GM23338 (cell line): ENCODE data around the gene APBA1.

Experiments used
- EZH2 ChIP-seq: fragments of 200-600 bp; sonication (generic); IDR thresholded peaks from one replicate; pipeline ENCODE4 v1.8.0; 2017; ENCODE audit warnings: antibody characterized with exemption, mild to moderate bottlenecking, low read depth; ENCODE audit not compliant: unreplicated experiment
- EZH2phosphoT487 ChIP-seq: fragments of 200-600 bp; sonication (generic); IDR thresholded peaks from one replicate; pipeline ENCODE4 v1.8.1; 2018; ENCODE audit warnings: antibody characterized with exemption; ENCODE audit not compliant: unreplicated experiment
- NANOG ChIP-seq: IDR thresholded peaks from 2 replicates; pipeline ENCODE4 v1.6.1; 2016; ENCODE audit warnings: antibody characterized with exemption, borderline replicate concordance
- POLR2AphosphoS5 ChIP-seq: IDR thresholded peaks from 2 replicates; pipeline ENCODE4 v1.6.1; 2016; ENCODE audit warnings: antibody characterized with exemption, low read depth
- TF ChIP-seq, protein P1 (sequence below), 2 experiments: fragments of 200-600 bp in 1 of 2; sonication (generic) in 1 of 2; conservative IDR thresholded peaks; 2 replicates each; pipeline versions ENCODE4 v1.5.1 to v1.6.1; 2016 to 2017; ENCODE audit warnings: antibody characterized with exemption in 2 of 2, low read depth in 2 of 2, mild to moderate bottlenecking in 2 of 2, moderate library complexity in 1 of 2

DNA sequence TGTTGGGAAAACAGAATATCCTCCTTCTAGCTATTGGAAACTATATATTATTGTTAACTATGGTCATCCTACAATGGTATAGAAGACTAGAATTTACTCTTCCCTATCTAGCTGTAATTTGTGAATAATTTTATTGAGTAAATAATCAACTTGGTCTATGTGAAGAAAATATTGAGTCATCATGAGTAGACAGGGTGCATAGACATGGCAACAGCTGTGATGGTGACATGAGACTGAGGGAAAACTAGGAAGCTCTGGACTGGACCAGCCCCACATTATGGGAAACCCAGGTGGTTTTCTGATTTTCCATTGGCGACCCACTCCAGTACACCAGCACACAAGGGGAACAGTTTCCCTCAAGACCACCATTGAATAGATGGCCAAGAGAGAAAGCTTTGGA, 95.0 kb downstream of the APBA1 start:
- TF ChIP-seq, protein P1, sequence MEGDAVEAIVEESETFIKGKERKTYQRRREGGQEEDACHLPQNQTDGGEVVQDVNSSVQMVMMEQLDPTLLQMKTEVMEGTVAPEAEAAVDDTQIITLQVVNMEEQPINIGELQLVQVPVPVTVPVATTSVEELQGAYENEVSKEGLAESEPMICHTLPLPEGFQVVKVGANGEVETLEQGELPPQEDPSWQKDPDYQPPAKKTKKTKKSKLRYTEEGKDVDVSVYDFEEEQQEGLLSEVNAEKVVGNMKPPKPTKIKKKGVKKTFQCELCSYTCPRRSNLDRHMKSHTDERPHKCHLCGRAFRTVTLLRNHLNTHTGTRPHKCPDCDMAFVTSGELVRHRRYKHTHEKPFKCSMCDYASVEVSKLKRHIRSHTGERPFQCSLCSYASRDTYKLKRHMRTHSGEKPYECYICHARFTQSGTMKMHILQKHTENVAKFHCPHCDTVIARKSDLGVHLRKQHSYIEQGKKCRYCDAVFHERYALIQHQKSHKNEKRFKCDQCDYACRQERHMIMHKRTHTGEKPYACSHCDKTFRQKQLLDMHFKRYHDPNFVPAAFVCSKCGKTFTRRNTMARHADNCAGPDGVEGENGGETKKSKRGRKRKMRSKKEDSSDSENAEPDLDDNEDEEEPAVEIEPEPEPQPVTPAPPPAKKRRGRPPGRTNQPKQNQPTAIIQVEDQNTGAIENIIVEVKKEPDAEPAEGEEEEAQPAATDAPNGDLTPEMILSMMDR (conservative IDR thresholded peaks at IDR 0.05; ENCODE audit: low read depth in 2 of 2), result no peak
- TF ChIP-seq EZH2phosphoT487 (no peak), NANOG (no peak), EZH2 (no peak), POLR2AphosphoS5 (no peak)
